ENCODE measurements around the gene SFT2D2.

SFT2D2 gene

DNA sequence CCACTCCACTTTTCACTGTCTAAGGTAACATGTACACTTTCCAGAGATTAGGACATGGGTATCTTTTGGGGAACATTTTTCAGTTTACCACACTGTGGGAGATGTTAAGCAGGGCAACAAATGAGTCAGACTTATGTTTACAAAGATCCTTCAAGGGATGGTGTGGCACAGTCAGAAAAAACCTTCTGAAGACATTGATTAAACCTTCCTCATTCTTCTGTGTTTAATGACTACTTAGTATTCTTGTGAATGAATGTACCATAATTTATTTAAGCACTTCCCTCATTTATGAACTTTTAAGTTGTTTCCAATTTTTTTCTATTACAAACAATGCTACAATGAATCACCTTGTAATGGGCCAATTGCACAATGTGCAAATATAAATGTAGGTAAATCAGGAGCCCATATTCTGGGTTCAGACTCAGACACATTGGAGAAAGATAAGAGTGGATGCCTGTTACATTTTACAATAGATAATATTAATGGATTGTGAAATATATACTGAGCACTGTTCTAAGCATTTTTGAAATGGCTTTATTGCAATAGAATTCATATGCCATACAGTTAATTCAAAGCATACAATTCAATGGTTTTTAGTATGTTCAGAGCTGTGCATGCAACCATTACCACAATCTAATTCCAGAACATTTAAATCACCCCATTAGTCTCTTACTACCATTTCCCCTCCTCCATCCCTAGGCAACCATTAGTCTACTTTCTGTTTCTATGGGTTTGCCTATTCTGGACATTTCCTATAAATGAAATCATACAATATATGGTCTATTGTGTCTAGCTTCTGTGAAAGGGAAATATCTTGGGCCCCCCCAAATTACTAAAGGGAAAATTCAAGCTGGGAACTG is 1.9 kb upstream of the SFT2D2 start:
- DNase-seq = no peak

GRCh38 chr1:168224991-168225390 is 813 bp upstream of the SFT2D2 start:
- DNase-seq = no peak

DNA sequence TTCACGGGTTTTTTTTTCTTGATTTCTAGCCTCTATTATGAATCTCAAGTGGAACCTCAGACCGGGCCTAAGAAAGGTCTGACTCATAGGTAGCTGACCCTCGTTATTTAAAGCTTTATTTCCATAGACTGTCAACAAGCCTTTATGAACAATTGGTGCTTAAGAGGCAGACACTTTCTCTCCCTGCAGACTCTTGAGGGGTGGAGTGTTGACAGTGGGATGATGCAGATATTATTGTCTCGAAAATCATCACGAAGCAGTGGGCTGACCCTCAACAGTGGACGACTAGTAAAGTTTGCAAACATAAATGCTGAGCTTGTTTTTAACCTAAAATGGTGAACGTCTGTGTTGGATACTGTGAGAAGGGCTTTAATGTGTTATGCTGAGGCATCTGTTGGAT is 1.8 kb downstream of the SFT2D2 start:
- no peak for DNase-seq

DNA sequence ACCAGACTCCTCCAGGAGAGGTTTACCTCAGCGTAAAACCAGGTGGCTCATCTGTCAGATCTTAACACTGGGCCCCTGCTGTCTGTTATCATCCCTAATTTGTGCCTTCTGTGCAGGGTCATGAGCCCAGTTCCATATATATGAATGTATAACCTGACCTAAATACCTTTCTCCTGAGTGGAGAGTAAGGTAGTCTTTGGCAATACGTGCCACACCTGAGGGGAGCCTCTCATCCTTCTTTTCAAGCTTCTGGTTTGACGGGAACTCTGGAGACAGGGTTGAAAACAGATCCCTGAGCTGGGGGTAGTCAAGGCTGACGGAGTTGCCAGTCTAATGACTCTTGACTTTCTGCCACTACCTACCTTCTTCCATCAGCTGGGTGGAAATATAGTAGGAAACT is 4.1 kb downstream of the SFT2D2 start:
- DNase-seq = no peak

- DNase-seq = no peak
Measured at GRCh38 chr1:168230709-168231108, 4.9 kb downstream of the SFT2D2 start.

GRCh38 chr1:168234846-168235547 is 9.2 kb downstream of the SFT2D2 start:
- DNase-seq = no peak

DNA sequence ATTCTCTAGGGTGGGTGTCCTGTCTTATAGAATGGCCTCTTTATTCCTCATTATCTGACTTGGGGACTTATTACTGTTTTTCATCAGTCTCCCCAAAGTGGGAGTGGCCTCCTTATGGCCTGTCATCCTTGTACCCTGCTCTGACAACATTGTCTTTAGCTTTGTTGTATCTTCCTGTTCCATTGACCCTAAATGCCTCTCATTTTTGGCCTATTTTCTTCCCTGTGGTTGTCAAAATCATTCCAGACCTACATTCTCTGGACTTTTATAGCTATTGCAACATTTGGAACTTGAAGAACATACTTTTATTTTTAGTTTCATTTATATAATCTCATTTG is 9.7 kb downstream of the SFT2D2 start:
- DNase-seq = no peak

GRCh38 chr1:168235937-168236336 is 10.1 kb downstream of the SFT2D2 start:
- no peak for DNase-seq

DNA sequence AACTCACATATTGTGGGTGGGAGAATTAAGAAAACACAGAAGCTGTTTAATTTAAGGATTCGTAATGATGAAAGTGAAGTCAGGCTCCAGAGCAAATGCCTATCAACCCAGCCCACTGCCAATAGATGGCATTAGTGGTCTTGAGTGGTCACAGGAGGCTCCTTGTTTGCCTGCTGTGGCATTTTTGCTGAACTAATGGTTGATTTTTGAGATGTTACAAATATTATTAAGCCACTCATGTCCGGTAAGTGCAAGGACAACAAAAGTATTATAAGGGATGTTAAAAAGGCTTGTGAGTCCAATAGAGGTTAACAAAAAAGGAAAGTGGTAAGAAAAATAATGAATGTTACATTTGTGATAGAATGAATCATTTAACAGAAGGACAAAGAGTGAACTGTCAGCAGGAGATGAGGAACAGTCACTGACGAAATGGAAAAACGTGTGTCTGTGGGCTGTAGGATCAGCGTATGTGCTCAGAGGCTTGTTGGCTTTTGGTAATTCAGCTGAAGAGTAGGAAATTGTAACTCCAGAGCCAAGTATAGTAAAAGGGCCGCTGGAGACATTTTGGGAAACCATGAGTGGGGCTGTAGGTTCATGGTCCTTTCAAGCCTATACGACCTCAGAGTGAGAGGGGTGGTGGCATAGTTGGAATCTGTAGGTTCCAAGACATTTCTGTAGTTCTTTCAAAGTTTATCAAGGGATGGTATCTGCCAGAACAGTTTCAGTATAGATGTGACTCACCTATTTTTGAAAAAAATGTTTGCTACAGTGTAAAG is 11.2 kb downstream of the SFT2D2 start:
- no peak for DNase-seq

GRCh38 chr1:168243198-168243597 is 17.4 kb downstream of the SFT2D2 start:
- no peak for DNase-seq

DNA sequence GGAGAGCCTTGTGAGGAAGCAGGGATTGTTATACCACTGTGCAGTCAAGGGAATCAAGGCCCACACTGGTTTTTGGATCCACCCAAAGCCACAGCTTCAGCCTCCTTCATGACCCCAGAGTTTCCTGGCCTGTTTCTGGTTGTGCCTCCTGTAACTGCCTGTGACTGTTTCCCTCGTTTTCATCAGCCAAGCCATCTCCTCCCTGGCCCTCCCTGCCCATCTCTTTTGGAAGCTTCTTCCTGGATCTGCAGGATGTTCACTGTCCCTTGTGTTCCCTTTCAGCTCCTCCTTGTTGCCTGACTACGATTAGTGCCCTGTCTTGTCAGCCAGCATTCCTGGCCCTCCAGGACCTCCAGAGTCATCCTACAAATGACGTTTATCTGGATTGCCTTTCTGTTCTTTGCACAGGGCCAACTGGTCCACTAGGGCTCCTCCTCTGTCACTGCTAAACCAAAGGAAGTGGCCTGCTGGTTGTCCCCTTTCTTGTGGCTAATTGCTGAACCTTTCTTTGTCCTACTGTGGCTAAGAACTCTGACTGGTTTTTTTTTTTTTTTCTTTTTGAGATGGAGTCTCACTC is 17.9 kb downstream of the SFT2D2 start:
- no peak for DNase-seq

DNA sequence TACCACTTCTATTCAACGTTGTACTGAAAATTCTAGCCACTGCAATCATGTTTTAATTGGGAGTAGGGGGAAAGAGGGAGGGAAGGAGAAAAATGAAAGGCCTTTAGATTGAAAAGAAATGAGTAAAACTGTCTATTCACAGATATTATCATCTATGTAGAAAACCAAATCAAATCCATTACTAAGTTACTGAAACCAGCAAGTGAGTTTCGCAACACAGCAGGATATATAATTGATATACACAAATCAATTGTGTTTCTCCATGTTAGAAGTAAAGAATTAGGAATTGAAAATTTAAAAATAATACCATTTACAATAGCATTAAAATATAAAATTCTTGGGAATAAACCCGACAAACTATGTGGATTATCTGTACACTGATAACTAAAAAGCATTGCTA is 19.2 kb downstream of the SFT2D2 start:
- no peak for DNase-seq

DNA sequence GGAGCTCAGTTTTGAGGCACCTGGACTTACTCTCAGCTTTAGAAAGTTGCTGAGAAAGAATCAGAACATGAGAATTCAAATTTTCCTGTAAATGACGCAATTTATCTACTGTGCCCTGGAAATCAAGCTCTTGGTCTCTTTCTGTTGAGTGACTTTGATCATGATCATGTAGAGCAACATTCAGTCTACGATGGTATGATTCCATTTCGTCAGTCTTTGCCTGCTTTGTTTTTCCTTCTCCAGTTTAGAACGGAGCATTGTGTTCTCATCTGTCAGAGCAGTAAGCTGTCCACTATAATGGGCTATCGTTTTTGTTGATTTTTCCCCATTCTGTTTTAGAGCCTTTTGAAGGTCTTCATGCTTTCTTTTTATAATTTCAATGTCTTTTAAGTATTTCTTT is 20.7 kb downstream of the SFT2D2 start:
- no peak for DNase-seq

- no peak for DNase-seq
Measured at GRCh38 chr1:168252204-168252733, 26.5 kb downstream of the SFT2D2 start.

DNA sequence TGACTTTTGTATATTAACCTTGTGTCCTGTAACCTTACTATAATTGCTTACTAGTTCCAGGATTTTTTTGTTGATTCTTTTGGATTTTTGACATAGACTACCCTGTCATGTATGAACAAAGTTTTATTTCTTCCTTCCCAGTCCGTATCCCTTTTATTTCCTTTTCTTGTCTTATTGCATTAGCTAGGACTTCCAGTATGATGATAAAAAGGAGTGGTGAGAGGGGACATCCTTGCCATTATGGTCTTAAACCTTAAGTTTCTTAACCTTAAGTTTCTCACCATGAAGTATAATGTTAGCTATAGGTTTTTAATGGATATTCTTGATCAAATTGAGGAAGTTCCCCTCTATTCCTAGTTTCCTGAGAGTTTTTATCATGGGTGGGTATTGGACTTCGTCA is 30.4 kb downstream of the SFT2D2 start:
- DNase-seq = no peak

- no peak for DNase-seq
Measured at GRCh38 chr1:168257397-168257796, 31.6 kb downstream of the SFT2D2 start.

- DNase-seq = no peak
Measured at GRCh38 chr1:168259567-168259966, 33.8 kb downstream of the SFT2D2 start.

DNA sequence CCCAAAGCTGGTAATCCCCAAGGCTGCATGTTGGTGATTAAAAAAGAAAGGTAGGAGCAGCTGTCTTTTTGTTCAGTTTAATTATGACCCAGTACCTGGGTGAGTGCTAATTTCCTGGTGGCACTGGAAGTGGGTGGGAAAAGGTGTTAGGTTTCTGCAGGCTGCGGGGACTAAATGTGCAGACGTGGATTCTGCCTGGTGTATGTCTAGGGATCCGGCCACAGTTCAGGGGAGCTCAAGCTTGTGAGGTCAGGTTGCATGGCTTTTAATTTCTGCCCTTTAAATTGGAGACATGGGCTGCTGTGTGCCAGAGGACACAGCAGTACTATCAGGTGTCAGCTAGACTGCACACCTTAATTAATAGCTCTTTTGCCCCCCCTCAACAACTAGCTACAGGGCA is 34.6 kb downstream of the SFT2D2 start:
- no peak for DNase-seq

DNA sequence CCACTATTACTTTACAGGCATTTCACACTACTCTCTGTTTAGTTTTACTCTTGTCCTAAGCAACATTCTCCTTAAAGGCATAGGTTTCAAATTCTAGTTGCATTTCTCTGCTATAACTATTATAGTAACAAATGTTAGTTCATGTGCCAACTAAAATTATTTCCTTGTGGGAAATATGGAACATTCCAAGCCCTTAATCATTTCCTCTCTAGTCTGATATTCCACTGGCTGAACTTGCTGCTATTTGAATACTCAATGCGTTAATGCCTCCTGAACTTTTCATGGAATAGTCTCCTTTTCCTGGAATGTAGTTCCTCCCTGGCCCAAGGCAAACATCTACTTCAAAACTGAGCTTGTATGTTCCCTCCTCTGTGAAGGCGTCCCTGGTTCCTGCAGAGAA is 35.6 kb downstream of the SFT2D2 start:
- DNase-seq = no peak

DNA sequence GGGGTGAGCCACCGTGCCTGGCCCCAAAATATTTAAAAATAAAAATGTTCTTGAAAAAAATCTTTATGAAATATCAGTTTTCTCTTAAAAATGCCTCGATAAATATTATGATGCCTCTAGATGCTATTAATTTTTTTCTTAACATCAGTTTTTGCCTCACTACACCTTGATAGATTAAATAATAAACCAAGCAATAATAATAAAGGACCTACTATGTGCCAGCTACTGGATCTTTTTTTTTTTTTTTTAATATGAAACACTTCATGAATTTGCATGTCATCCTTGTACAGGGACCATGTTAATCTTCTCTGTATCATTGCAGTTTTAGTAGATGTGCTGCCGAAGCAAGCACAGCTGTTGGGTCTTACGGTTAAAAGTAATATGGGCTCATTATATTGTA is 37.3 kb downstream of the SFT2D2 start:
- DNase-seq = no peak

- DNase-seq = no peak
Measured at GRCh38 chr1:168264296-168264695, 38.5 kb downstream of the SFT2D2 start.

- DNase-seq = no peak
Measured at GRCh38 chr1:168265596-168265995, 39.8 kb downstream of the SFT2D2 start.

DNA sequence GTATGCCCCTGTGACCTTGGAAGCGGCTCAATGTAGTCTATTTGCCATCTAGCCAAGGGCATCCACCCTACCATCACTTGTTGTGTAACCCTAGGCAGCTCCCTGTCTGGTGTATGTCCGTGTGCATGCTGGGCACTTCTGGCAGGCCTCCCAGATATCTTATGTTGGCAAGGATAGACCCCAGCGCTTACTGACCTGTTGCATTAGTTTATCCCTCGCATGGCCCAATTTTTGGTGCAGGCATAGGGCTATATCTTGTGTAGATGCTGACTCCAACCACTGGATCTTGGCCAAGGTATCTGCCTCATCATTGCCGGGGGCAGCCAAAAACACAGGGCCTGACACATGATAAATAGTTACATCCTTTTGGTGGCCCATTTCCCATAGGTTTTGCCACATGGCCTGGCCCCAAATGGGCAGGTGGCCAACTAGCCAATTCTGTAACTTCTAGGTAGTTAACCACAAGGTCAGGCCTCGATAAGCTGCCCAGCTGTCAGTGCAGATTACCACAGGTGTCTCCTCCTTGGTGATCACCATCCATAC is 40.9 kb downstream of the SFT2D2 start:
- DNase-seq = no peak
